H1 (cell line): Measurements from ENCODE around the gene NEK4. TPM values are rescaled to one million over a fixed set of nuclear protein-coding genes. Genes with fewer than 3 reads are reported as not detected.
A peak's percentile ranks its signal among the peaks of the same experiment; 100 is the strongest.

Experiments
- CTCF ChIA-PET: fragments of 300-600 bp; sonication (Branson Sonifier 250); formaldehyde crosslinking; loops from one replicate; lab custom pipeline; 2021; ENCODE audit not compliant: partially characterized antibody; lab: Charles Lee
- POLR2A ChIA-PET: fragments of 300-600 bp; sonication (Branson Sonifier 250); formaldehyde crosslinking; loops from one replicate; lab custom pipeline; 2021; ENCODE audit warnings: inconsistent platforms; ENCODE audit not compliant: partially characterized antibody; lab: Charles Lee
- DNase-seq, 2 experiments: peaks; one replicate each; pipeline versions ENCODE4 v3.0.0 to v3.0.0-alpha.2; 2010 to 2022; ENCODE audit warnings: low spot score in 2 of 2, low read depth in 1 of 2, mixed read lengths in 1 of 2
- FAIRE-seq: peaks from 2 replicates; lab custom pipeline; 2011; peaks lifted over from hg19 to GRCh38; lab: Jason Lieb, UNC
- H2AFZ ChIP-seq: 2 replicates; pipeline ENCODE4 v1.8.1; 2012; ENCODE audit warnings: low read length, inconsistent platforms
- H2AK5ac ChIP-seq: 2 replicates; pipeline ENCODE4 v1.6.1; 2013; ENCODE audit warnings: low read depth, low read length
- H2BK120ac ChIP-seq: replicated peaks from 2 replicates; pipeline ENCODE3; 2013; ENCODE audit warnings: low read depth, low read length, inconsistent platforms
- H2BK12ac ChIP-seq: 2 replicates; pipeline ENCODE4 v1.6.1; 2013; ENCODE audit warnings: low read depth, low read length
- H2BK15ac ChIP-seq: 2 replicates; pipeline ENCODE4 v1.6.1; 2013; ENCODE audit warnings: low read length
- H2BK20ac ChIP-seq: 2 replicates; pipeline ENCODE4 v1.6.1; 2013; ENCODE audit warnings: low read length
- H2BK5ac ChIP-seq: 2 replicates; pipeline ENCODE4 v1.6.1; 2013; ENCODE audit warnings: low read depth, low read length
- H3K14ac ChIP-seq: 2 replicates; pipeline ENCODE4 v1.6.1; 2013; ENCODE audit warnings: inconsistent platforms; ENCODE audit not compliant: insufficient read length
- H3K18ac ChIP-seq: 2 replicates; pipeline ENCODE4 v1.6.1; 2013; ENCODE audit warnings: low read length; ENCODE audit errors: extremely low read depth
- H3K23ac ChIP-seq: 2 replicates; pipeline ENCODE4 v1.6.1; 2013; ENCODE audit warnings: inconsistent platforms; ENCODE audit not compliant: insufficient read length
- H3K23me2 ChIP-seq: 2 replicates; pipeline ENCODE4 v1.6.1; 2013; ENCODE audit warnings: low read depth, low read length
- H3K27ac ChIP-seq: 2 replicates; pipeline ENCODE4 v1.6.1; 2011; ENCODE audit warnings: low read depth, low read length, inconsistent platforms
- H3K27me3 ChIP-seq, 4 experiments: replicated peaks in 1 of 4; 1 replicate in 1 of 4; 2 replicates in 3 of 4; pipeline versions ENCODE4 v1.6.1 to v1.8.1; 2011 to 2013; ENCODE audit warnings: low read length in 3 of 4, mild to moderate bottlenecking in 3 of 4, inconsistent platforms in 2 of 4, mixed read lengths in 2 of 4, moderate library complexity in 1 of 4; ENCODE audit not compliant: control insufficient read depth in 3 of 4, insufficient read depth in 3 of 4; ENCODE audit errors: extremely low read depth in 1 of 4
- H3K36me3 ChIP-seq, 4 experiments: 2 replicates each; pipeline versions ENCODE4 v1.6.1 to v1.8.1; 2011 to 2013; ENCODE audit warnings: mild to moderate bottlenecking in 4 of 4, low read length in 3 of 4, moderate library complexity in 2 of 4, control low read depth in 1 of 4, inconsistent platforms in 1 of 4; ENCODE audit not compliant: insufficient read depth in 4 of 4, control insufficient read depth in 2 of 4
- H3K4ac ChIP-seq: replicated peaks from 2 replicates; pipeline ENCODE3; 2013; ENCODE audit warnings: low read length, low read depth, mixed read lengths, inconsistent platforms; ENCODE audit not compliant: insufficient read length
- H3K4me1 ChIP-seq, 4 experiments: replicated peaks in 1 of 4; 1 replicate in 1 of 4; 2 replicates in 3 of 4; pipeline versions ENCODE4 v1.6.1 to v1.8.1; 2011 to 2013; ENCODE audit warnings: low read length in 3 of 4, inconsistent platforms in 2 of 4, mixed read lengths in 1 of 4; ENCODE audit not compliant: insufficient read depth in 4 of 4, control insufficient read depth in 3 of 4
- H3K4me2 ChIP-seq, 2 experiments: 2 replicates each; pipeline versions ENCODE4 v1.6.1 to v1.8.1; 2011 to 2013; ENCODE audit warnings: low read depth in 2 of 2, low read length in 2 of 2, control low read depth in 1 of 2, inconsistent platforms in 1 of 2, mild to moderate bottlenecking in 1 of 2; ENCODE audit not compliant: insufficient read depth in 1 of 2
- H3K4me3 ChIP-seq, 4 experiments: fragments of 200-600, 300-600 bp in 1 of 4; sonication (generic), shearing (Covaris generic), sonication (Bioruptor Twin) in 1 of 4; 2 replicates each; pipeline versions ENCODE4 v1.5.1 to v1.8.1; 2011 to 2016; ENCODE audit warnings: low read length in 4 of 4, low read depth in 3 of 4, control low read depth in 2 of 4, inconsistent platforms in 2 of 4, mild to moderate bottlenecking in 2 of 4, mixed read lengths in 1 of 4, moderate library complexity in 1 of 4; ENCODE audit not compliant: insufficient read depth in 2 of 4; ENCODE audit errors: extremely low read depth in 1 of 4
- H3K56ac ChIP-seq: replicated peaks from 2 replicates; pipeline ENCODE3; 2013; ENCODE audit warnings: low read depth, mild to moderate bottlenecking, mixed read lengths, low read length, inconsistent platforms; ENCODE audit not compliant: insufficient read length
- H3K79me1 ChIP-seq: 2 replicates; pipeline ENCODE4 v1.6.1; 2013; ENCODE audit warnings: low read depth, low read length, control low read depth
- H3K79me2 ChIP-seq, 2 experiments: 2 replicates each; pipeline versions ENCODE4 v1.6.1 to v1.8.1; 2012 to 2013; ENCODE audit warnings: low read length in 2 of 2, mild to moderate bottlenecking in 2 of 2, inconsistent platforms in 1 of 2; ENCODE audit not compliant: insufficient read depth in 2 of 2, control insufficient read depth in 1 of 2
- H3K9ac ChIP-seq, 4 experiments: replicated peaks in 1 of 4; 1 replicate in 1 of 4; 2 replicates in 3 of 4; pipeline versions ENCODE4 v1.6.1 to v1.8.1; 2011 to 2013; ENCODE audit warnings: low read depth in 3 of 4, low read length in 3 of 4, control low read depth in 2 of 4, mild to moderate bottlenecking in 2 of 4, moderate library complexity in 2 of 4, inconsistent platforms in 1 of 4; ENCODE audit errors: extremely low read depth in 1 of 4
- H3K9me3 ChIP-seq, 2 experiments: 2 replicates each; pipeline versions ENCODE4 v1.6.1 to v1.8.1; 2012 to 2013; ENCODE audit warnings: mild to moderate bottlenecking in 2 of 2, moderate library complexity in 2 of 2, control low read depth in 1 of 2, inconsistent platforms in 1 of 2, low read depth in 1 of 2, low read length in 1 of 2, mixed read lengths in 1 of 2; ENCODE audit not compliant: insufficient read depth in 2 of 2
- H4K20me1 ChIP-seq, 2 experiments: replicated peaks in 1 of 2; 2 replicates each; pipeline versions ENCODE3 to v1.8.1; 2011 to 2013; ENCODE audit warnings: inconsistent platforms in 2 of 2, low read length in 2 of 2, mild to moderate bottlenecking in 1 of 2; ENCODE audit not compliant: insufficient read depth in 2 of 2, control insufficient read depth in 1 of 2
- H4K5ac ChIP-seq: 2 replicates; pipeline ENCODE4 v1.6.1; 2013; ENCODE audit warnings: low read length, low read depth, mixed read lengths, inconsistent platforms; ENCODE audit not compliant: insufficient read length
- H4K8ac ChIP-seq: 2 replicates; pipeline ENCODE4 v1.8.0; 2013; ENCODE audit warnings: mild to moderate bottlenecking, moderate library complexity, low read length, inconsistent platforms; ENCODE audit not compliant: insufficient read depth; ENCODE audit errors: extremely low read depth
- H4K91ac ChIP-seq: replicated peaks from 2 replicates; pipeline ENCODE3; 2013; ENCODE audit warnings: low read length, mixed read lengths, inconsistent platforms; ENCODE audit not compliant: insufficient read length
- ASH2L ChIP-seq: fragments of 200-600, 300-600 bp; sonication (generic); IDR thresholded peaks from one replicate; pipeline ENCODE4 v1.7.1; 2017; ENCODE audit warnings: low read length
- BACH1 ChIP-seq: IDR thresholded peaks from 2 replicates; pipeline ENCODE4 v1.6.1; 2012; ENCODE audit warnings: low read length, improper control_type of control experiment
- CHD2 ChIP-seq: IDR thresholded peaks from 2 replicates; pipeline ENCODE4 v1.6.1; 2012; ENCODE audit warnings: low read length, improper control_type of control experiment
- EP300 ChIP-seq, 2 experiments: IDR thresholded peaks; 1 replicate in 1 of 2; 2 replicates in 1 of 2; pipeline ENCODE4 v1.6.1; 2011 to 2012; ENCODE audit warnings: low read depth in 2 of 2, low read length in 2 of 2, mild to moderate bottlenecking in 2 of 2, borderline replicate concordance in 1 of 2, inconsistent platforms in 1 of 2, moderate library complexity in 1 of 2
- GABPA ChIP-seq: IDR thresholded peaks from 2 replicates; pipeline ENCODE4 v1.6.1; 2011; ENCODE audit warnings: mild to moderate bottlenecking, low read length, moderate library complexity, borderline replicate concordance; ENCODE audit not compliant: insufficient read depth
- NRF1 ChIP-seq: IDR thresholded peaks from 2 replicates; pipeline ENCODE4 v1.6.1; 2011; ENCODE audit warnings: mild to moderate bottlenecking, low read depth, low read length, improper control_type of control experiment
- PHF8 ChIP-seq: fragments of 200-600 bp; sonication (generic); conservative IDR thresholded peaks from 2 replicates; pipeline ENCODE4 v1.7.1; 2012; ENCODE audit warnings: low read depth, mild to moderate bottlenecking, inconsistent platforms, low read length, moderate library complexity
- SIX5 ChIP-seq: IDR thresholded peaks from 2 replicates; pipeline ENCODE4 v1.6.1; 2011; ENCODE audit warnings: mild to moderate bottlenecking, low read depth, low read length
- ZNF274 ChIP-seq: IDR thresholded peaks from 2 replicates; pipeline ENCODE4 v1.7.0; 2012; ENCODE audit warnings: low read length, borderline replicate concordance; ENCODE audit errors: extremely low read depth
- WGBS, 2 experiments: shearing (Covaris generic) in 1 of 2; methylation state at CpG; one replicate each; pipeline versions ENCODE4 v1.1.6 to v1.1.7; 2013 to 2015; ENCODE audit warnings: low lambda C conversion rate in 2 of 2, mixed read lengths in 2 of 2, inconsistent platforms in 1 of 2, low coverage in 1 of 2, missing lambda C conversion rate in 1 of 2; ENCODE audit not compliant: insufficient replicate concordance in 2 of 2, insufficient coverage in 1 of 2, insufficient read length in 1 of 2; ENCODE audit errors: extremely low coverage in 1 of 2, missing lambda C conversion rate in 1 of 2; 5-methylcytosine and 5-hydroxymethylcytosine counted together
- polyA plus RNA-seq, 7 experiments: library from polyadenylated mRNA; depleted of rRNA in 3 of 7; stranded (reverse) in 5 of 7; unstranded in 2 of 7; fragments of >200 nt in 5 of 7; fragments of 200-250 nt in 2 of 7; gene quantifications; 1 replicate in 5 of 7; 2 replicates in 1 of 7; 4 replicates in 1 of 7; pipeline versions ENCODE4 v1.2.1 to v1.2.3, GENCODE V29; 2011 to 2013; ENCODE audit warnings: missing spikeins in 2 of 7, mixed read lengths in 2 of 7
- total RNA-seq: library from RNA; stranded (reverse); fragmentation: NEBNext Ultra II Directional; extraction: Animal tissue kit (Norgen Biotek cat#: 25700); gene quantifications from 2 replicates; pipeline ENCODE4 v1.2.1, GENCODE V29; 2021
- TF ChIP-seq, protein P1 (sequence below), 3 experiments: IDR thresholded peaks; 1 replicate in 2 of 3; 2 replicates in 1 of 3; pipeline versions ENCODE4 v1.5.1 to v1.6.1; 2011; ENCODE audit warnings: low read length in 3 of 3, mild to moderate bottlenecking in 3 of 3, inconsistent platforms in 2 of 3, low read depth in 1 of 3, moderate library complexity in 1 of 3; ENCODE audit not compliant: insufficient read depth in 1 of 3; ENCODE audit errors: control extremely low read depth in 1 of 3

Gene NEK4
- total and polyA plus RNA-seq, 2 of the 8 experiments (the other 6 are each of a cell fraction or from before 2014, with no cell fraction given): 7.5 to 40.0 TPM

DNA sequence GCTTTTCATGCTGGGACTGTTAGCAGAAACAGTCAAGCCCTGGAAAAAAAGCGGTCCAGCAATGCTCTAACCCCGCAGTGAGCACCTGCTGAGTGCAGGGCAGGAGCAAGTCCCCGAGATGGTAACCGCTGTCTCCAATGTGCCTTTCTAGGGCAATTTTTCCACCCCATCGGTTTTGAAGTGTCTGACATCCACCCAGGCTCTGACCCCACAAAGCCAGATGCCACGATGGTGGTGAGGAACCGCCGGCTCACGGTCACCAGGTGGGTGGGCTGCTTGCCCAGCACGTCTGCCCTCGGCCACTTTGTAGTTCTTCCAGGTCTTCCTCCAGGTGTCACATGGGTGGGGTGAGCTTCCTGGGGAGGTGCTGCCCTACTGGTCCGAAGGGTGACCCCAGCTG is 20.6 kb upstream of the NEK4 start:
- Histone ChIP-seq H3K18ac (no peak overlapping the region), H2BK120ac (no peak overlapping the region), H4K20me1 (peaks cover 0 to 3% of the 10 kb centered on the region in 2 experiments), H2AFZ (no peak overlapping the region), H3K4me1 (no peaks in the 10 kb centered on the region), H3K4ac (no peak overlapping the region), H3K79me1 (no peaks in the 10 kb centered on the region), H3K14ac (no peak overlapping the region), H2BK20ac (no peak overlapping the region), H3K23ac (no peak overlapping the region), H3K9ac (no peak overlapping the region), H2BK5ac (no peak overlapping the region), H3K79me2 (no peaks in the 10 kb centered on the region), H2BK15ac (no peak overlapping the region), H2BK12ac (0 out of 2 replicates have a peak overlapping the region, but pooled peaks have one; percentile 39), H3K9me3 (no peaks in the 10 kb centered on the region), H3K4me2 (no peak overlapping the region), H3K56ac (no peak overlapping the region), H3K36me3 (no peaks in the 10 kb centered on the region), H2AK5ac (no peak overlapping the region), H4K91ac (no peak overlapping the region), H3K27ac (no peak overlapping the region), H3K27me3 (no peaks in the 10 kb centered on the region), H3K23me2 (no peaks in the 10 kb centered on the region), H4K5ac (no peak overlapping the region), H3K4me3 (no peak overlapping the region), H4K8ac (no peak overlapping the region)
- 90% methylated on average over 12 of the region's 12 CpGs; no CpG with 5 or more reads in 1 of the 2 experiments for WGBS, 2 experiments
- POLR2A ChIA-PET: interaction anchor here (1.4 to 2.5 kb wide), 2 partner anchors 8 to 20 kb away, joined by 5 to 10 read pairs; partner anchors contain the start of gene NEK4
- FAIRE-seq (no peak), DNase-seq (no peak)
- CTCF ChIA-PET: interaction anchor here (0.7 to 3.8 kb wide), 19 partner anchors 8 to 369 kb away, joined by 3 to 33 read pairs (median 7); partner anchors contain the start of genes ITIH1 and NEK4
- TF ChIP-seq SIX5 (no peak), PHF8 (no peak), ZNF274 (no peak), ASH2L (no peak), BACH1 (no peak), CHD2 (no peak), NRF1 (no peak), EP300 (IDR thresholded peaks at IDR 0.05; ENCODE audit: borderline replicate concordance in 1 of 2, low read depth in 2 of 2, low read length in 2 of 2) (no peak), GABPA (no peak)
- TF ChIP-seq, protein P1, sequence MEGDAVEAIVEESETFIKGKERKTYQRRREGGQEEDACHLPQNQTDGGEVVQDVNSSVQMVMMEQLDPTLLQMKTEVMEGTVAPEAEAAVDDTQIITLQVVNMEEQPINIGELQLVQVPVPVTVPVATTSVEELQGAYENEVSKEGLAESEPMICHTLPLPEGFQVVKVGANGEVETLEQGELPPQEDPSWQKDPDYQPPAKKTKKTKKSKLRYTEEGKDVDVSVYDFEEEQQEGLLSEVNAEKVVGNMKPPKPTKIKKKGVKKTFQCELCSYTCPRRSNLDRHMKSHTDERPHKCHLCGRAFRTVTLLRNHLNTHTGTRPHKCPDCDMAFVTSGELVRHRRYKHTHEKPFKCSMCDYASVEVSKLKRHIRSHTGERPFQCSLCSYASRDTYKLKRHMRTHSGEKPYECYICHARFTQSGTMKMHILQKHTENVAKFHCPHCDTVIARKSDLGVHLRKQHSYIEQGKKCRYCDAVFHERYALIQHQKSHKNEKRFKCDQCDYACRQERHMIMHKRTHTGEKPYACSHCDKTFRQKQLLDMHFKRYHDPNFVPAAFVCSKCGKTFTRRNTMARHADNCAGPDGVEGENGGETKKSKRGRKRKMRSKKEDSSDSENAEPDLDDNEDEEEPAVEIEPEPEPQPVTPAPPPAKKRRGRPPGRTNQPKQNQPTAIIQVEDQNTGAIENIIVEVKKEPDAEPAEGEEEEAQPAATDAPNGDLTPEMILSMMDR (IDR thresholded peaks at IDR 0.05; ENCODE audit: control extremely low read depth in 1 of 3, insufficient read depth in 1 of 3, low read depth in 1 of 3, low read length in 3 of 3): no peak
